K562 (cell line): ENCODE results near the gene ZBTB42. TPM values are rescaled to one million over a fixed set of nuclear protein-coding genes. Genes with fewer than 3 reads are reported as not detected.

ENCODE experiments used
- ATAC-seq: fragments of 200-7000 bp; cut with Tn5 transposase; 3 replicates; pipeline ENCODE4 v1.9.1; 2020; ENCODE audit warnings: moderate library complexity
- BruUV-seq: library from RNA; stranded (reverse); fragments of 400-500 nt; replicated peaks from 2 replicates; lab custom pipeline; 2021; lab: Mats Ljungman, UMichigan
- CTCF ChIA-PET: fragments of 300-600 bp; formaldehyde crosslinking; extraction: SDS; loops from one replicate; lab custom pipeline; 2021; ENCODE audit warnings: low intra/inter-chr PET ratio; lab: Yijun Ruan, JAX
- POLR2A ChIA-PET: fragments of 300-600, 350-650 bp; sonication (Branson Sonifier 250); formaldehyde crosslinking; extraction: SDS; loops from one replicate; lab custom pipeline; 2021; ENCODE audit warnings: antibody characterized with exemption, inconsistent platforms; lab: Yijun Ruan, JAX
- DNase-seq, 4 experiments: peaks; one replicate each; pipeline versions ENCODE4 v3.0.0 to v3.0.0-alpha.2; 2011 to 2018; ENCODE audit warnings: low spot score in 3 of 4, mixed read lengths in 3 of 4; ENCODE audit errors: extremely low read depth in 1 of 4
- FAIRE-seq: peaks from 2 replicates; lab custom pipeline; 2011; peaks lifted over from hg19 to GRCh38; lab: Jason Lieb, UNC
- H2AFZ ChIP-seq: 2 replicates; pipeline ENCODE4 v1.6.0; 2011; ENCODE audit warnings: low read depth, low read length, control low read depth, inconsistent platforms
- H3K27ac ChIP-seq: fragments of 200-600 bp; 3 replicates; pipeline ENCODE4 v1.8.0; 2011; ENCODE audit warnings: low read depth, mild to moderate bottlenecking, control low read depth, inconsistent platforms, low read length, moderate library complexity, mixed read lengths; ENCODE audit errors: extremely low read depth
- H3K27me3 ChIP-seq, 2 experiments: fragments of 300-600 bp in 1 of 2; 2 replicates in 1 of 2; 3 replicates in 1 of 2; pipeline versions ENCODE4 v1.6.0 to v1.8.0; 2011; ENCODE audit warnings: inconsistent platforms in 2 of 2, low read length in 2 of 2, mild to moderate bottlenecking in 1 of 2, mixed read lengths in 1 of 2, moderate library complexity in 1 of 2; ENCODE audit not compliant: control insufficient read depth in 2 of 2, insufficient read depth in 2 of 2
- H3K36me3 ChIP-seq: fragments of 300-600 bp; 3 replicates; pipeline ENCODE4 v1.8.0; 2011; ENCODE audit warnings: mild to moderate bottlenecking, low read length, inconsistent platforms; ENCODE audit not compliant: control insufficient read depth, insufficient read depth
- H3K4me1 ChIP-seq, 2 experiments: fragments of 200-600 bp in 1 of 2; replicated peaks in 1 of 2; 2 replicates in 1 of 2; 3 replicates in 1 of 2; pipeline versions ENCODE4 v1.5.1 to v1.8.0; 2011; ENCODE audit warnings: inconsistent platforms in 2 of 2, low read length in 2 of 2, mild to moderate bottlenecking in 1 of 2, mixed read lengths in 1 of 2, moderate library complexity in 1 of 2; ENCODE audit not compliant: control insufficient read depth in 2 of 2, insufficient read depth in 2 of 2
- H3K4me2 ChIP-seq: 2 replicates; pipeline ENCODE4 v1.6.1; 2011; ENCODE audit warnings: low read length, control low read depth, inconsistent platforms, mixed read lengths; ENCODE audit not compliant: insufficient read depth
- H3K4me3 ChIP-seq: fragments of 200-600 bp; sonication (generic), shearing (Covaris generic); 2 replicates; pipeline ENCODE4 v1.5.1; 2016; ENCODE audit warnings: control low read depth, inconsistent platforms
- H3K79me2 ChIP-seq: fragments of 200-600 bp; 3 replicates; pipeline ENCODE4 v1.8.0; 2011; ENCODE audit warnings: low read length, inconsistent platforms; ENCODE audit not compliant: control insufficient read depth, insufficient read depth
- H3K9ac ChIP-seq, 2 experiments: 2 replicates each; pipeline versions ENCODE4 v1.6.0 to v1.6.1; 2011; ENCODE audit warnings: low read depth in 2 of 2, low read length in 2 of 2, control low read depth in 1 of 2, inconsistent platforms in 1 of 2, mild to moderate bottlenecking in 1 of 2, mixed read lengths in 1 of 2; ENCODE audit not compliant: insufficient read depth in 1 of 2
- H3K9me1 ChIP-seq: one replicate; pipeline ENCODE4 v1.6.0; 2011; ENCODE audit warnings: inconsistent platforms, mild to moderate bottlenecking, low read length, moderate library complexity; ENCODE audit not compliant: control insufficient read depth, insufficient read depth
- H3K9me3 ChIP-seq: replicated peaks from 2 replicates; pipeline ENCODE4 v1.5.1; 2011; ENCODE audit warnings: low read depth, low read length, inconsistent platforms; ENCODE audit not compliant: control insufficient read depth, insufficient read depth
- H4K20me1 ChIP-seq: replicated peaks from 2 replicates; pipeline ENCODE4 v1.6.1; 2011; ENCODE audit warnings: low read length, inconsistent platforms, mixed read lengths; ENCODE audit not compliant: control insufficient read depth, insufficient read depth
- ARNT ChIP-seq, 2 experiments: fragments of 450-650 bp; IDR thresholded peaks; 2 replicates each; pipeline ENCODE4 v1.6.1; 2016; ENCODE audit warnings: mild to moderate bottlenecking in 1 of 2
- CEBPZ ChIP-seq: fragments of 150-350 bp; IDR thresholded peaks from 2 replicates; pipeline ENCODE4 v1.6.1; 2014; ENCODE audit warnings: low read depth, mild to moderate bottlenecking, low read length, borderline replicate concordance
- CHD4 ChIP-seq: fragments of 200-600 bp; sonication (generic); IDR thresholded peaks from 3 replicates; pipeline ENCODE4 v1.6.1; 2012; ENCODE audit warnings: low read depth, mild to moderate bottlenecking, mixed read lengths, low read length, inconsistent platforms; ENCODE audit not compliant: insufficient read depth, insufficient replicate concordance, poor library complexity, severe bottlenecking
- ETV1 ChIP-seq: fragments of 450-650 bp; conservative IDR thresholded peaks from 2 replicates; pipeline ENCODE4 v1.6.1; 2016; ENCODE audit warnings: missing genetic modification characterization, control low read depth, low read depth, missing compliant biosample characterization
- HDAC6 ChIP-seq: IDR thresholded peaks from 2 replicates; pipeline ENCODE4 v1.6.1; 2012; ENCODE audit warnings: low read depth, mild to moderate bottlenecking, control low read depth, inconsistent platforms, low read length, moderate library complexity
- HNRNPL ChIP-seq: fragments of 200-400 bp; formaldehyde crosslinking; IDR thresholded peaks from 2 replicates; pipeline ENCODE4 v1.6.1; 2017; ENCODE audit warnings: low read depth, mild to moderate bottlenecking, low read length
- NFYB ChIP-seq: IDR thresholded peaks from 2 replicates; pipeline ENCODE4 v1.6.1; 2011; ENCODE audit warnings: mild to moderate bottlenecking, moderate library complexity; ENCODE audit not compliant: insufficient read length; ENCODE audit errors: extremely low read depth
- PRMT5 ChIP-seq: sonication (generic); formaldehyde crosslinking; IDR thresholded peaks from 2 replicates; pipeline ENCODE4 v1.5.0; 2020; ENCODE audit warnings: missing genetic modification reagents
- SNRNP70 ChIP-seq: fragments of 200-400 bp; formaldehyde crosslinking; optimal IDR thresholded peaks from 2 replicates; pipeline ENCODE3; 2017; ENCODE audit warnings: low read depth, low read length
- WHSC1 ChIP-seq: IDR thresholded peaks from one replicate; pipeline ENCODE4 v1.6.1; 2012; ENCODE audit warnings: low read length, control low read depth, inconsistent platforms
- YBX1 ChIP-seq: fragments of 450-650 bp; IDR thresholded peaks from 2 replicates; pipeline ENCODE4 v1.7.1; 2016; ENCODE audit warnings: mild to moderate bottlenecking
- ZNF696 ChIP-seq: fragments of 250-450 bp; sonication (Bioruptor Pico); conservative IDR thresholded peaks from 2 replicates; pipeline ENCODE4 v1.4.0; 2020; ENCODE audit warnings: mild to moderate bottlenecking, moderate library complexity
- ZNF707 ChIP-seq: fragments of 250-450 bp; sonication (Bioruptor Pico); conservative IDR thresholded peaks from 2 replicates; pipeline ENCODE4 v1.8.0; 2022; ENCODE audit warnings: inconsistent platforms, mild to moderate bottlenecking, moderate library complexity
- WGBS: fragments of 100-300 bp; shearing (Covaris generic); methylation state at CpG from one replicate; pipeline ENCODE4 v1.1.6; 2016; ENCODE audit warnings: low coverage, mixed read lengths; ENCODE audit not compliant: insufficient coverage; ENCODE audit errors: missing lambda C conversion rate; 5-methylcytosine and 5-hydroxymethylcytosine counted together
- in situ Hi-C: fragments of 300-500 bp; cut with MboI; formaldehyde crosslinking; loops from 4 replicates; pipeline ENCODE4 v1.15.0; 2018; ENCODE audit warnings: inconsistent platforms, mixed read lengths
- intact Hi-C: fragments of 100-400 bp; cut with micrococcal nuclease; formaldehyde crosslinking; loops from 2 replicates; pipeline ENCODE4 v1.14.2; 2022
- polyA plus RNA-seq, 8 experiments: library from polyadenylated mRNA; depleted of rRNA in 4 of 8; stranded (reverse) in 5 of 8; unstranded in 3 of 8; fragments of >200 nt; fragmentation: Nextera tagmentation in 2 of 8; fragmentation: Illumina TruSeq in 1 of 8; extraction: Ambion mirVana in 2 of 8; extraction: Trizol in 1 of 8; gene quantifications; 2 replicates each; pipeline versions ENCODE4 v1.2.1 to v1.2.3, GENCODE V29; 2011 to 2014; ENCODE audit warnings: inconsistent platforms in 1 of 8, missing spikeins in 1 of 8
- total RNA-seq, 7 experiments: library from RNA; depleted of rRNA in 6 of 7; stranded (reverse); fragments of >200 nt in 6 of 7; fragmentation: Illumina TruSeq in 2 of 7; extraction: Trizol in 2 of 7; gene quantifications; 2 replicates each; pipeline versions ENCODE4 v1.2.1 to v1.2.3, GENCODE V29; 2011 to 2021; ENCODE audit warnings: low replicate concordance in 1 of 7

Gene ZBTB42
- total and polyA plus RNA-seq, 9 of the 15 experiments (the other 6 are each of a cell fraction or from before 2014, with no cell fraction given): 0.03 to 8.5 (median 2.4) TPM

GRCh38 chr14:104791425-104791824, 9.5 kb upstream of the ZBTB42 start:
- ATAC-seq: no peak
- no peak overlapping the region for H2AFZ ChIP-seq
- peaks cover 16 to 80% of the 10 kb centered on the region in 2 experiments for H3K4me1 ChIP-seq
- H3K79me2 ChIP-seq: peaks cover 54% of the 10 kb centered on the region
- H3K27me3 ChIP-seq: no peaks in the 10 kb centered on the region
- H3K4me3 ChIP-seq: no peak overlapping the region
- TF ChIP-seq YBX1 (no peak), HNRNPL (no peak), ZNF707 (CRISPR knock-in tag) (no peak), NFYB (no peak), CHD4 (no peak), ARNT (IDR thresholded peaks at IDR 0.05) (no peak), ETV1 (tag) (no peak), SNRNP70 (no peak), WHSC1 (no peak), HDAC6 (no peak), ZNF696 (CRISPR knock-in tag) (no peak), CEBPZ (no peak), PRMT5 (no peak)
- no TSS peak for BruUV-seq
- no peaks in the 10 kb centered on the region for H3K9me1 ChIP-seq
- H3K9me3 ChIP-seq: no peaks in the 10 kb centered on the region
- CTCF ChIA-PET: no interaction called here
- POLR2A ChIA-PET: interaction anchor here (0.7 kb wide), 1 partner anchor 85 kb away, joined by 3 read pairs; no protein-coding TSS in a partner anchor
- WGBS: 94% methylated on average over 8 of the region's 9 CpGs
- H4K20me1 ChIP-seq: peaks cover 12% of the 10 kb centered on the region; the same call in 1 of the 2 replicates
- no peak overlapping the region for H3K27ac ChIP-seq
- no peak overlapping the region; a peak in 1 of 4 replicates for H3K9ac ChIP-seq
- FAIRE-seq: no peak
- intact Hi-C loops (no loop called here), in situ Hi-C loops (no loop called here)
- H3K4me2 ChIP-seq: no peak overlapping the region
- DNase-seq: no peak
- H3K36me3 ChIP-seq: peaks cover 53% of the 10 kb centered on the region; the same call in 1 of the 3 replicates
